Stimulated activated CD4-positive, alpha-beta T cell treated with anti-CD3 and anti-CD28 coated beads, Interleukin-15, amount 100 ng/mL, for 1 hour (primary cell): ENCODE measurements around the gene GRIK4.

Experiments used
- DNase-seq, 2 donors: peaks; one replicate each; pipeline ENCODE4 v3.0.0-alpha.2; 2020; ENCODE audit warnings: low read depth in 1 of 2, low spot score in 1 of 2

GRIK4 gene

DNA sequence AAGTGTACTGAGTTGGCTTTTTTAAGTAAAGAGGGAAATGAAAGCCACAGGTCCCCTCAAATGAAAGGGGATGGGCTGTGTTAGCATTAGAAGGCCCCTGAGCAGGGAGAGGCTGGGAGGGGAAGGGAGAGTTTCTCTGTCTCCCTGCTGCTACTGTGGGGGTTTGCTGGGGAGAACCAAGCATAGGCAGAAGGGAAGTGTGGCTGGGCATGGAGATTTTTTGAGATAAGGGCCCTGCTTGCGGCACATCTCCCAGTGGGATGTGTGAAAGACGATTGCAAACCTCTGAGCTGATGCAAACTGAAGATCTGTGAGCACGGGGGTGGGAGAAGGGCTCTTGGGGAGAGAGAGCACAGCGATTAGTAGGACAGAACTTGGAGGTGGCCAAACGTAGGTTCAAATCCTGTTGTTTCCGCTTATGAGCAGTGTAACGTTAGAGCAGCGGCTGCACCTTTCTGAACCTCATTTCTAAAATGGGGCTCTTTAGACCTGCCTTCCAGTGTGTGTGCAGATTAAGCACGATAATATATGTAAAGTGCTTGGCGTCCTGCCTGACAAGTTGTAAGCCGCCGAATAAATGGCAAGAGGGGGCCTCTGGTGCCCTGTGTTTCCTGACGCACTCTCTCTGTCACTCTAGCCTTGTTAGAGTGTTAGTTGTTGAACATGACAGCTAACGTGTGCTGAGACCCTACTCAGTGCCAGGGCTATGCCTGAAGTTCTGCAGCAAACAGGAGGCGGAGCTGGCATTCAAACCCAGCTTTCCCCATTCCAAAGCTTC is 122.3 kb downstream of the GRIK4 start:
- DNase-seq: no peak

DNA sequence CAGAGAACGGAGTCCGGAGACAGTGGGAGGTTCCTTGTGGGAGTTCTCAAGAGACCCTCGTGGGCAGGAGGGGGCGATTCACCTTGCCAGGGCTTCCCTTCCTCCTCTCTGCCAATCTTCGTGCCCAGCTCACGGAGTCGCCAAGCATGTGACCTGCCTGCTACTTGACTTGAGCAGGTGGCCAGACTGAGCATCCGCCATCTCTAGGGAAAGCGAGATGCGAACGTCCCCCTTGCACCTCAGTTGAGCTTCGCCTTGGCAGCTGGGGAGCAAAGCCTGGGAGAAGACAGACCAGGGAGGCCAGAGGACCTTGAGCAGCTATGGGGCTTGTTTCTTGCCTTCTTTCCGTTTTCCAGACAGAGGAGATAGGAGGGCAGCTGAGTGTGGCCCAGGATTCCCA is 123.2 kb downstream of the GRIK4 start:
- DNase-seq: no peak

DNA sequence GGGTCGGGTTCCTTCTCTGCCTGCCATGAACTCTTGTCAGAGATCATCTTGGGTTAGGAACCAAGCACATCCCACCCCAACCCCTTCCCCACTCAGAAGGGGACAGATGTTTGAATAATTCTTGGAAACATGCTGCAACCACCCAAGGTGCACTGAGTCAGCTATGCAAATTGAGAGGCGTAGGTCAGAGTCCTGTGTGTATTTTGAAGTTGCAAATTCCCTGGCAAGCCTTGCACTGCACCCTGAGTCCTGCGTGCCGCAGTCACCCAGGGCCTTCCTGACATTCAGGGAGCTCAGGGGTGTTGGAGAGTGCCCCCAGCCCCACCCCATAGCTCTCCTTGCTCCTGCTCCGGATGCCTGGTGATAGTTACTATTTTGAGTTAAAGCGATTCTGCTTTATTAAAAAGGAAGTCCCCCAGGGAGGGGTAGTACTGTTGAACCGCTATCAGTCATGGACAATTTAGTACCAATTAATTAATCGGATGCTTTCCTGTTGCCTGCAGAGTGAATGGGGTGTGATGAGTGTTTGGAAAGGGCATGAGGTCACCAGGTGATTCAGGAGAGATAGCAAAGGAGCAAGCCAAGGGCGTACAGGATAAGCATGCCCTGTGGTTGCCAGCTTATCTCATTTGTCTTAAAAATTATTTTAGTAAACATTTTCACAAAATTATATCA is 123.7 kb downstream of the GRIK4 start:
- DNase-seq: no peak

DNA sequence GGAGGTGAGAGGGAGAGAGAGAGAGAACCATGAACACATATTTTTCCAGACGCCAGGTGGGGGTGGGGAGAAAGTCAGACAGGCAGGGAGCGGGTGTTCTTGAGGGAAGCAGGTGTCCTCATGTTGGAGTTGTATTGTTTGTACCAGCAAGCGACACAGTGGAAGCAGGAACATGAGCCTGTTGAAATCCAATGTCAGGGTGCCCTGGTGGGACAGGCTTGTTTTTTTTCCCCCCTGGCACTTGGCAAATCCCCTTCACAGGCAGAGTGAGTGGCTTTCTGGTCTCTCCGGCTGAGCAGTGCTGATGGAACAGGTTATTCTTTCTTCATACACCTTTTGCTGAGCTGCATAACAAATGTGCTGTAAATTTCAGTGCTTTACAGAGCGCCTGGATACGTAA is 125.6 kb downstream of the GRIK4 start:
- no peak for DNase-seq

DNA sequence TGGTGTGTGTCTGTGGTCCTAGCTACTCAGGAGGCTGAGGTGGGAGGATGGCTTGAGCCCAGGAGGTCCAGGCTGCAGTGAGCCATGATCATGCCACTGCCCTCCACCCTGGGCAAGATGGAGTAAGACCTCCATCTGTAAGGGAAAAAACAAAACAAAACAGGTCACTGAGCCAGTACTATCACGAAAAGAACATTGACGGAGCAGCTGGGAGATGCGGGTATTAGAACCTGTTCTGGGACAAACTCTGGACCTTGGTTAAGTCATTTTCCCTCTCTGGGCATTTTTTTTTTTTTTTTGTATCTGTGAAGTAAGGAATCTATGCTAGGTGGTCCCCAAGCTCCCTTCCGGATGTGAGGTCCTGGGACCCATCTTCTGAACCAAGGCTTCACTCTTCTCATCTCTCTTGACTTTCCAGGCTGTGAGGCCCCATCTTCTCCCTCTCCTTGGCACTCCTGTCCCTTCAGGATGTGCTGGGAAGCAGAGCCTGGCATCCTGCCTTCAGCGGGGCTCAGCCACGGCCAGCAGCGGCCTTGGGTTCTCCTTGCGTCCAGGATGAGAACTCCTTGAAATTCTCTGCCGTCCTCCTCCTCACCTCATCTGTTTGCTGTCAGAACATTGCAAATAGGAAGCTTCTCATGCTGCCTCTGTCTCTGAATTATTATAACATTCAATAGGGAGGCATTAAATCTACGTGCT is 130.8 kb downstream of the GRIK4 start:
- DNase-seq: no peak

DNA sequence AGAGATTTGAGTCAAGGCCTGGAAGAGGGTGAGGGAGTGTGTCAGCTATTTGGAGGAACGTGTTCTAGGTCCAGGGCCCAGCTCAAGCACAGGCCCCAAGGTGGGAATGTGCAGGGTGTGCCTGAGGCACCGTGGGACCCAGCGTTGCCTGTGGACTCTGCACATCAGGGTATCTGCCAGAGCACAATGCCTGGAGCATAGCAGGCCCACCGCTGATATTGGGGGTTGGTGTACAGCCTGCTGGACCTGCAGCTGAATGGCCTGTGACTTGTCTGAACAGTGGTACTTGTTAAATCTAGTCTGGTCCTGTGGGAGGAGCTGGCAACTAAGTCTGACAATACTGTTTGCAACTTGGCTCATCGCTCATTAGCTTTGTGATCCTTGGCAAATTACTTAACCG is 131.7 kb downstream of the GRIK4 start:
- no peak for DNase-seq

DNA sequence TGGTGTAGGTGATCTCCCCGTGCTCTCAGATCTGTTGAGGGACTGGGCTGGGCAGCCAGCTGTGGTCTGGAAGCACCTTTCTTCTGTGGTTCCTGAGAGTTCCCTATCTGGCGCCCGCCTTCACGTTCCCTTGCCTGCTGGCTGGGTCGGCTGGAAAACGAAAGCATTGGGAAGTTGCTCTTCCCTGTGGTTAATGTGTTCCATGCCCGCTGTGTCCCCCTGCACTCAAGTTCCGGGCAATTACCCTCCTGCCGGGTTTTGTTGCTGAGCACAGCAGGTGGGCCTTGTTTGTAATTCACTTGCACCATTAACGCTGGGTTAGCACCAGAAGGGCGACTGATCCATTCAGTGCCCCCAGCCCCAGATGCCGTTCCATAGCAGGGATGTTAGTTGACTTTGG is 134.1 kb downstream of the GRIK4 start:
- DNase-seq: no peak

DNA sequence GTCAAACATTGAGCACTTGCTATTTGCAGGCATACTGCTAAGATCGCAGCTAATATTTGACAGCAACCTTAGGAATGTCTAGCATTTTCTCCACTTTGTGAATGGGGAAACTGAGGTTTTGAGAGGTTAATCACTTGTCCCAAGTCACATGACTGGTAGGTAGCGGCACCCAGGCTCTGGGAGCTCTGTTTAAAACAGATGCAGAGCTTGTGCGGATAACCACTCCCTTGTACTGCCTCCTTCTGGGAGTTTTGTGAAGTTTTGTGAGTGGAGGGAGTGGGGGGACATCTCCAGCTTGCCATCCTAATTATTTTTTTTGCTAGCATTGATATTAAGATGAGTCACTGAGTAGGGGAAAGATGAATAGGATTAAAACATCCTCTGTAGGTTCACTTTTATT is 134.7 kb downstream of the GRIK4 start:
- DNase-seq: no peak

DNA sequence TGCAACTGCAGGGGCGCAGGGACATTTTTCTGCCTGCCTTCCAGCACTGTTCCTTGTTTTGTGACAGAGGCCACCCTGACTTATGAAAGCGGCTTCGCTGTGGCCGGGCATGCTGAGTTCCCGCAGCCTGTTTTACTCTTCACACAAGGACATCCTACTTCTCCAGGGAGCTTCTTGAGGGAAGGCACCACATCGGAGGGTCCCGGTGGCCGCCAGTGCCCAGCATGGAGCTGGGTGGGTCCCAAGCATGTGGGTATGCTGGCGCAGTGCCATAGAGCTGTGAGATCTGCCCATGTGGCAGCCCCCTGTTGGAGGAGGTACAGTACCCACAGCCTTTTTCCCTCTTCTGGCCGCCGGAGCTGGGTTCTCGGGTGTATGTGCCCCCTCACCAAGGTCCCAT is 136.1 kb downstream of the GRIK4 start:
- DNase-seq: no peak

DNA sequence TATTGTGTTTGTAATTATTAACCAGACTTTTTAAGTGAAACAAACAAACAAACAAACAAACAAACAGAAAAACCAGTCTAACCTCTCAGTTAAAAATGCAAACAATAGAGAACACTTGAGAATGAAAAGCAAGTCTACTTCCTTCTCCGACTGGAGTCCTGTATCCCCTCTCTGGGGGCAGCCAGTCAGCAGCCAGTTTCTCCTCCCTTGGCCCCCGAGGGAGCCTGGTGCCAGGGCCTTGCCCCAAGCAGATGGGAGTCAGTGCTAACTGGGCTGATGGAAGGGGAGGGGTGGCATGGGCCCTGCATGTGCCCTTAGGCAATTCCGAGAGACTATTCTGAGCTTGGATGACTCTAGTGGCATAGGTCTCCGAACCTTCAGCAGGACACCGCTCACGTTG is 137.2 kb downstream of the GRIK4 start:
- no peak for DNase-seq

DNA sequence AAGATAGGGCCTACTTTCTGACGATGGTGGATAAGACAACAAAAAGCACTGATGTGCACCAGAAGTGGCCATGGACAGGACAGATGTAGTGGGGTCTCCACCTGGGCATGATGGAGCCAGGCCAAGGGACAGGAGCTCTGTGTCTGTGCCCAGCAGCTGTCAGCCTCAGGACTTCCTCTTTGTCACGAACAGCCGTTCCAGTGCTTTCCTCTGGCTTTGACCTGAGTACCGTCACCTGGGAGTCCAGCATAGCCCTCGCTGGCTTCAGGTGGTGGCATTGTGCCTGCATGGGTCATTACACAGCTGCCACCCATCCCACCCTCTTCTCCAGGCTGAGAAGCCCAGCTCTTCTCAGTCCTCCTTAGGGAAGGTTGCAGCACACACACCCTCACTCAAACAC is 137.8 kb downstream of the GRIK4 start:
- DNase-seq: no peak

DNA sequence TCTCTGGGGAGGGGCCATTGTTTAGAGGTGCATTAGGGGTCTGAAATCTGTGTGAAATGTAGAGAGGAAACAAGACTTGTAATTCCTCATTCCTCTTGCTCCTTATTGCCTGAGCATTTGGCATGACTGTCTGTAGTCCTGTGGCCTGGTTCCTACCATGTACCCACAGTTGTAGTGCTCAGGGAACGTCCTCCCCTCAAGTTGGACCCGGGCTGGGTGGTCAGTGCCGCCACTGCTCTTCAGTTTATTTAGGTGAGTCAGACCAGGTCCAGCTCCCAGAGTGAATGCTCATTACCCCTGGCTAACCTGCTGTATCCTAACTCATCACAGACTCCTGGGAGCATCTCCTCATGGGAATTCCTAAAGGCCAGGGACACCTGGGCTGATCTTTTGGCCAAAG is 139.8 kb downstream of the GRIK4 start:
- no peak for DNase-seq

DNA sequence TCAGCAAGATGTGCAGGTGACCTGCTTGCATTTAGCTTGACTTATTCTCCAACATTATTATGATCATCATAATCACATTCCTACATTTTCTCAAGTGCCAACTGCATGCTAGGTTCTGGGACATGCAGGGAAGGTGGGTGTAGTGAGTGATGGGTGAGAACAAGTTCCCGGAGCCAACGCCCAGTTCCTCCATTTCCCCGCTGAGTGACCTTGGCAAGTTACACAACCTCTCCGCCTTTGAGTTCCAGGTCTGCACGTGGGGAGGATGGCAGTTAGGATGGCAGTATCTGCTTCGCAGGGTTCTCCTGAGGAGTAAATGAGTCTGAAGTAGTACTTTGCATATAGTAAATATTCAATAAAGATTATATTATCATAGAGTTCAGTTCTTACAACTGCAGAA is 140.3 kb downstream of the GRIK4 start:
- no peak for DNase-seq

DNA sequence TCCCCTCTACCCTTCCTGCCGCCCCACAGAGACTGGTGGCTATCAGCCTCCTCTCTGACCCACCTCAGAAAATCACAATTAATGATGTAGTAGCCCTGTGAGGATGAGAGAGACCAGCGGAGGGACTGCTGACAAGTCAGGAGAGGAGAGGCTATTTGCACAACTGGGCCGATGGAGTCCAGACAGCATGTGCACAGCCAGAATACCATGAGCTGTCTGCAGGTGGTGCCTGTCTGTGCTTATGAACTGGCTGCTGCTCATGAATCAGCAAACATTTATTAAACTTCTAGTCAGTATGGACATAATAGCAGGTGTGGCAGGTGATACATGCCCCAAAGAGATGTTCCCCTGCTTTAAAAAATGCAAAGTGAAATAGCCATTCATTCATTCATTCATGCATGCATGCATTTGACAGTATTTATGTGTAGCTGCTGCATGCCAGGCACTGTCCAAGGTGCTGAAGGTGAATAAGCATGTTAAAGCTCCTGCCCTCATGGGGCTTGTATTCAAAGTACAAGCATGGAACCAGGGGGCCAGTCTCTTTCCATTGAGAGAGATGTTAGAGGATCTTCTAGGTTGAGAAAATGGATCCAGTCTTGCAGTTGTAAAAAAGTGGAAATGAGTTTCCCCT is 141.3 kb downstream of the GRIK4 start:
- no peak for DNase-seq

DNA sequence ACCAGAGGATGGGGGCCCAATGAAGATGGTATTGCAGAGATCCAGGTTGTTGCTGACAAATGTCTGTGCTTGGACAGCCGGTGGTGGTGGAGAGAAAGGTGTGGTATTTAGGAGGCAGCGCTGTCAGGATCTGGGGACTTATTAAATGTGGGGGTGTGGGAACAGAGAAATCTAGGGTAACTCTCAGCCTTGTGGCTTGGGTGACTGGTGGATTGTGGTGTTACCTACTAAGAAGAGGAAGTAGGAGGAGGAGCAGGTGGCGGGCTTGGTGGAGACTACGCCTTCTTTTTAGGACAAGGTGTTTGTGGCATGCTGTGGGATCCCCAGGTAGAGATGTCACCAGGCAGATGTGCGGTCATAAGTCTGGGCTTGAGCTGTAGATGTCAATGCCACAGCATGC is 144.0 kb downstream of the GRIK4 start:
- no peak for DNase-seq

DNA sequence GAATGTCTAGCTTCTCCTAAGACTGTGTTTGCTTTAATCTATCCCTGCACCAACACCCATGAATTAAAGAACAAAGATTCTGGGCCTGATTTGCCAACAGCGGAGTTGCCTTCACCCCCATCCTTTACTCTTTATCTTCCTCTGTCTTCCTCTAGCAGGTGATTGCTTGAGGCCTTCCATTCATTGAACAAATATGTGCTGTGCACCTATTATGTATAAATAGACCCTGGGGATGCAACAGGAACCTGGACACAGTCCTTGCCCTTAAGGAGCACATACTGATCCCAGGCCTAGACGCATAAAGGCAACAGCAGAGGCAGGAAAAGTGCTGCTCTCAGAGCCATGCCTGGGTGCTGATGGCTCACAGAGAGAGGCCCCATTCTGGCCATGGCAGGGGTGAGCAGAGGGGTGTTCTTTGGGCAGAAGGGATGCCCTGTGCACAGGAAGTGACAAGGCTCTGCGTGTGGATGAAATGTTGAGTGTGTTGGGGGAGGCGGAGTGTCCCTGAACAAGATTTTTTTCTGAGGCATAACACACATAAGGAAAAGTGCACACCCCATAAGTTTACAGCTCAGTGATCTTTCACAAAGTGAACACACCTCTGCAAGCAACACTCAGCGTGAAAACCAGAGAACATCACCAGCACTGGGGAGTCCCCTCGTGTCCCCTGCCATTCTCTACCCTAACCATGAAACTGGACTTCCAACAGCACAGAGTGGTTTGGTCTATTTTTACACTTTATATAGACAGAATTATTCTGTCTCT is 145.9 kb downstream of the GRIK4 start:
- no peak for DNase-seq

DNA sequence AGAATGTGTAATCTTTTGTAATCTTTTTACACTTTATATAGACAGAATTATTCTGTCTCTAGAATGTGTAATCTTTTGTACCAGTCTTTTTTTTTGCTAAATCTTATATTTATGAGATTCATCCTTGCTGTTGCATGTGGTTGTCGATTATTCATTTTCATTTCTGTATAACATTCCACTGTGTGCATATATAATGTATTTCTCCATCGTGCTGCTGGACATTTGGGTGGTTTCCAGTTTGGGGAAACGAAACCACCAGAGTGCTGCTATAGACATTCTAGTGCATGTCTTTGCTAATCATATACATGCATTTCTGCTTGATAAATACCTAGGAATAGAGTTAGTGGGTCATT is 146.5 kb downstream of the GRIK4 start:
- no peak for DNase-seq

DNA sequence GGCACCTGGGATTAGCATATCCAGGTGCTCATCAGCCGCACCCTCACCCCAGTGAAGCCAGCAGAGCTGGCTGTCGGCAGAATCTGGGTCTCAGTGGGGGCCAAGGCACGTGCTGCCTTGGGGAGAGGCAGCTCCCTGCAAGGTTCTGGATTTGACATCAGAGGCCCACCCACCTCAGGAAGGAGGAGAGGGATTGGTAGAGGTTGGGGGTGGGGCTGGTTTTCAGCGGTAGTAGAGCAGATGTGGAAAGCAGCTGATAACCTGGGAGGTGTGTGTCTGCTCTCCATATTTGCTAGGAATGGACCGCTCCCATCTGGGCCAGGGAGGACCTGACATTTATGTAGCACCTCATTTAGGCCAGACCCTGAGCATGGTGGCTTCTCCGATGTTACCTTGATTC is 147.5 kb downstream of the GRIK4 start:
- DNase-seq: no peak

DNA sequence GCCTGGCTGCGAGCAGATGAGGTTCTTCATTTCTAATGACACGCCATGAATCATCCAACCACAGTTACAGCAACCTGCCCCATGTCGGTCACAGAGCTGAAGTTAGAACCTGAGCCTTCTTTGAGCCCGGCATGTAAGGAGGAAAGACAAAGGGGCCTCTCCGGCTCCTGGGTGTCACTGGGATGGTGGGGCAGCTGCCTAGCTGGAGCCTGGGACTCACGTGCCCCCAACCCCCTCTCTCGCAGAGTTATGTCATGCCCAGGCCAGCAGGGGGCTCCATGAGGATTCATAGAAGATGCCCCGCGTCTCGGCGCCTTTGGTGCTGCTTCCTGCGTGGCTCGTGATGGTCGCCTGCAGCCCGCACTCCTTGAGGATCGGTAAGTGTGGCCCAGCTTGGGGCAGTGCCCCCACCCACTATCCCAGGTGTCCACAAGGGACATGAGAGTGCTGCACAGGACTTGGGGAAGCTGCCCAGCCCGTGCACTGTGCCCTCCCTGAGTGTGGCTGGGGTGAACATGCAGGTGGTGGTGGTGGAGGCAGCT is 148.5 kb downstream of the GRIK4 start:
- DNase-seq: no peak

DNA sequence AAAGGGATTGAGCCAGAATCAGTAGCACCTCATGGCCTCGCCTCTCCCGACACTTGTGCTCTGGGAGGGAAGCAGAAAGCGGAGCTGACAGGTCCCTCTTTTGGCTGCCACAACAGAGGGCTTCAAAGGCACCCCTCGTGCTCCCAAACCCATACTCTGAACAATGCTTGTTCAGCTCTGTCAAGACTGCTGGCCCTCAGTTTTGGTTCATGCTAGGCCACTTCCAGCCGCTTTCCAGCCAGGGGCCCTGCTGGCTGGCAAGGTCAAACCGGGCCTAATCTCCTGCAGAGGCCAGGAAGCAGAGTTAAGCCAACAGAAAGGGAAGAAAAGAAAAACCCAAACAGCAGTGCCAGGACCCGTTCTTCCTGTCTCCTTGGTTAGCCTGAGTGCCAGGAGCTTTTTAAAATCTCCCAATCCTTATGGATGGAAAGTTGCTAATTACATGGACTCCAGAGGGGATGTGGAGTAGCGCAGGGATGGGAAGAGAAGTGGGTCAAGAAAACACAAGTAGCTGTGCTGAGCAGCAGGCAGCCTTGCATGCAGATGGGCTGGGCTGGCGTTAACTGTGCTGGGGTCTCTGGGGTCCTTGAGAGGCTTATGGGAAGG is 150.6 kb downstream of the GRIK4 start:
- DNase-seq: no peak

DNA sequence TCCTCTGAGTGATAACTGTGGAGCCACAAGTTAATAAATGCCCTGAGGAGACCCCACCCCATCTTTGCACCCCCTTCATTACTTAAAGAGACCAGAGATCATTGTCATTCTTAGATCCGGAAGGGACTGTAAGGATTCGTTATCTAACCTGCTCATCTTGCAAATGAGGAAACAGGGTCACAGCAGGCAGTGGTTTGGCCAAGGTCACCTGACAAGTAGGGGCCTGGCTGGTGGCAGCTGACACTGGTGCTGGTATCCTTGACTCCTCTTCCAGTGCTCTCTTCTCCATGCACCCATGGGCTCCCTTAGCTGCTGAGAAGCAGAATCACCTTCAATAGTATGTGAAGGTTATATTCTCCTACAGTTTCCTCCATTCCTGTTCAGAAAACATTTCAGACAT is 151.6 kb downstream of the GRIK4 start:
- no peak for DNase-seq
